ENCODE measurements around the gene KLHDC3. TPM values are rescaled to one million over a fixed set of nuclear protein-coding genes. Genes with fewer than 3 reads are reported as not detected.

KLHDC3 gene
- total and polyA plus RNA-seq, 9 of the 15 experiments (the other 6 are each of a cell fraction or from before 2014, with no cell fraction given) = 4.5 to 171 (median 107) TPM

- peak overlapping the region; percentile 98 for H2AFZ ChIP-seq (ENCODE audit: low read depth, low read length)
- peak; percentile 39 to 66 (median 56) for DNase-seq (ENCODE audit: extremely low read depth in 1 of 4, low spot score in 3 of 4)
- peak overlapping the region; percentile 70 to 97 for H3K9ac ChIP-seq (ENCODE audit: insufficient read depth in 1 of 2, low read depth in 2 of 2, low read length in 2 of 2)
- no TSS peak for BruUV-seq (replicated peaks)
- H4K20me1 ChIP-seq (replicated peaks; ENCODE audit: control insufficient read depth, insufficient read depth, low read length) = no peaks in the 10 kb centered on the region
- intact Hi-C loops (cut with micrococcal nuclease) (no loop called here), in situ Hi-C loops (cut with MboI) (no loop called here)
- CTCF ChIA-PET (ENCODE audit: low intra/inter-chr PET ratio) = no interaction called here
- H3K27ac ChIP-seq (ENCODE audit: extremely low read depth, low read depth, low read length) = peak overlapping the region; percentile 96
- no peaks in the 10 kb centered on the region for H3K9me3 ChIP-seq (replicated peaks; ENCODE audit: control insufficient read depth, insufficient read depth, low read depth, low read length)
- H3K79me2 ChIP-seq (ENCODE audit: control insufficient read depth, insufficient read depth, low read length) = peaks cover 21% of the 10 kb centered on the region
- H3K27me3 ChIP-seq (ENCODE audit: control insufficient read depth in 2 of 2, insufficient read depth in 2 of 2, low read length in 2 of 2) = no peaks in the 10 kb centered on the region
- H3K4me3 ChIP-seq = peak overlapping the region; percentile 88
- POLR2A ChIA-PET = interaction anchor here (0.6 to 2.4 kb wide), 8 partner anchors 9 to 160 kb away, joined by 3 to 10 read pairs (median 4); partner anchors contain the start of genes PPP2R5D and PTK7
- H3K4me1 ChIP-seq (replicated peaks in 1 of 2; ENCODE audit: control insufficient read depth in 2 of 2, insufficient read depth in 2 of 2, low read length in 2 of 2) = peaks cover 15 to 17% of the 10 kb centered on the region in 2 experiments
- no peak for FAIRE-seq
- no peaks in the 10 kb centered on the region for H3K9me1 ChIP-seq (ENCODE audit: control insufficient read depth, insufficient read depth, low read length)
- H3K4me2 ChIP-seq (ENCODE audit: insufficient read depth, low read length) = peak overlapping the region; percentile 96
- H3K36me3 ChIP-seq (ENCODE audit: control insufficient read depth, insufficient read depth, low read length) = peaks cover 35% of the 10 kb centered on the region
- ATAC-seq = peak; percentile 24
- WGBS (ENCODE audit: insufficient coverage, low coverage, missing lambda C conversion rate) = 14% methylated on average over 15 of the region's 15 CpGs
- TF ChIP-seq FOXP1 (CRISPR knock-in tag; IDR thresholded peaks at IDR 0.05) (peak; percentile 10; the same call in 1 of the 2 replicates), PURB (CRISPR knock-in tag; IDR thresholded peaks at IDR 0.05; ENCODE audit: low read depth) (no peak), NR4A1 (CRISPR knock-in tag; IDR thresholded peaks at IDR 0.05) (no peak), NR4A1 (tag; IDR thresholded peaks at IDR 0.05) (peak; percentile 53; the same call in 1 of the 2 replicates), IFI16 (CRISPR knock-in tag; IDR thresholded peaks at IDR 0.05) (peak; percentile 51; the same call in 1 of the 2 replicates), EP400 (IDR thresholded peaks at IDR 0.05) (no peak), SREBF1 (IDR thresholded peaks at IDR 0.05; ENCODE audit: borderline replicate concordance, low read depth, low read length) (no peak), MIER1 (IDR thresholded peaks at IDR 0.05; ENCODE audit: low read depth) (0 out of 2 replicates have a peak, but pooled peaks have one; percentile 9), DPF2 (IDR thresholded peaks at IDR 0.05) (0 out of 2 replicates have a peak, but pooled peaks have one; percentile 9), PRMT5 (CRISPR knock-in tag; IDR thresholded peaks at IDR 0.05) (no peak), XRCC3 (IDR thresholded peaks at IDR 0.05) (no peak), PHF8 (IDR thresholded peaks at IDR 0.05; ENCODE audit: borderline replicate concordance, low read length) (peak; percentile 41; the same call in 1 of the 2 replicates), ETV6 (IDR thresholded peaks at IDR 0.05; ENCODE audit: borderline replicate concordance in 1 of 2, low read depth in 2 of 2, low read length in 1 of 2) (0 out of 4 replicates have a peak, but pooled peaks of 1 of the 2 experiments have one; percentile 54), ETV6 (CRISPR knock-in tag; IDR thresholded peaks at IDR 0.05; ENCODE audit: borderline replicate concordance) (no peak), MCM3 (IDR thresholded peaks at IDR 0.05) (no peak), ATF2 (CRISPR knock-in tag; IDR thresholded peaks at IDR 0.05) (no peak), NR2C2 (CRISPR knock-in tag; IDR thresholded peaks at IDR 0.05) (no peak), NR2C2 (tag; IDR thresholded peaks at IDR 0.05) (peak; percentile 77)
- TF ChIP-seq, protein P1, sequence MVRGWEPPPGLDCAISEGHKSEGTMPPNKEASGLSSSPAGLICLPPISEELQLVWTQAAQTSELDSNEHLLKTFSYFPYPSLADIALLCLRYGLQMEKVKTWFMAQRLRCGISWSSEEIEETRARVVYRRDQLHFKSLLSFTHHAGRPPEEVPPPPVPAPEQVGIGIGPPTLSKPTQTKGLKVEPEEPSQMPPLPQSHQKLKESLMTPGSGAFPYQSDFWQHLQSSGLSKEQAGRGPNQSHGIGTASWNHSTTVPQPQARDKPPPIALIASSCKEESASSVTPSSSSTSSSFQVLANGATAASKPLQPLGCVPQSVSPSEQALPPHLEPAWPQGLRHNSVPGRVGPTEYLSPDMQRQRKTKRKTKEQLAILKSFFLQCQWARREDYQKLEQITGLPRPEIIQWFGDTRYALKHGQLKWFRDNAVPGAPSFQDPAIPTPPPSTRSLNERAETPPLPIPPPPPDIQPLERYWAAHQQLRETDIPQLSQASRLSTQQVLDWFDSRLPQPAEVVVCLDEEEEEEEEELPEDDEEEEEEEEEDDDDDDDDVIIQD (CRISPR knock-in tag; IDR thresholded peaks at IDR 0.05) = no peak
- TF ChIP-seq, protein P2, sequence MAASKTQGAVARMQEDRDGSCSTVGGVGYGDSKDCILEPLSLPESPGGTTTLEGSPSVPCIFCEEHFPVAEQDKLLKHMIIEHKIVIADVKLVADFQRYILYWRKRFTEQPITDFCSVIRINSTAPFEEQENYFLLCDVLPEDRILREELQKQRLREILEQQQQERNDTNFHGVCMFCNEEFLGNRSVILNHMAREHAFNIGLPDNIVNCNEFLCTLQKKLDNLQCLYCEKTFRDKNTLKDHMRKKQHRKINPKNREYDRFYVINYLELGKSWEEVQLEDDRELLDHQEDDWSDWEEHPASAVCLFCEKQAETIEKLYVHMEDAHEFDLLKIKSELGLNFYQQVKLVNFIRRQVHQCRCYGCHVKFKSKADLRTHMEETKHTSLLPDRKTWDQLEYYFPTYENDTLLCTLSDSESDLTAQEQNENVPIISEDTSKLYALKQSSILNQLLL (CRISPR knock-in tag; IDR thresholded peaks at IDR 0.05; ENCODE audit: borderline replicate concordance) = no peak
Measured at GRCh38 chr6:43060034-43060754, 46.1 kb downstream of the KLHDC3 start.
